ENCODE data around the gene PER1.
A peak's percentile ranks its signal among the peaks of the same experiment; 100 is the strongest.
"Not testable (repeated sequence)": the region's sequence is repeated elsewhere in the genome, so short reads cannot be mapped to it uniquely, and the experiment has no call there.

Gene PER1

DNA sequence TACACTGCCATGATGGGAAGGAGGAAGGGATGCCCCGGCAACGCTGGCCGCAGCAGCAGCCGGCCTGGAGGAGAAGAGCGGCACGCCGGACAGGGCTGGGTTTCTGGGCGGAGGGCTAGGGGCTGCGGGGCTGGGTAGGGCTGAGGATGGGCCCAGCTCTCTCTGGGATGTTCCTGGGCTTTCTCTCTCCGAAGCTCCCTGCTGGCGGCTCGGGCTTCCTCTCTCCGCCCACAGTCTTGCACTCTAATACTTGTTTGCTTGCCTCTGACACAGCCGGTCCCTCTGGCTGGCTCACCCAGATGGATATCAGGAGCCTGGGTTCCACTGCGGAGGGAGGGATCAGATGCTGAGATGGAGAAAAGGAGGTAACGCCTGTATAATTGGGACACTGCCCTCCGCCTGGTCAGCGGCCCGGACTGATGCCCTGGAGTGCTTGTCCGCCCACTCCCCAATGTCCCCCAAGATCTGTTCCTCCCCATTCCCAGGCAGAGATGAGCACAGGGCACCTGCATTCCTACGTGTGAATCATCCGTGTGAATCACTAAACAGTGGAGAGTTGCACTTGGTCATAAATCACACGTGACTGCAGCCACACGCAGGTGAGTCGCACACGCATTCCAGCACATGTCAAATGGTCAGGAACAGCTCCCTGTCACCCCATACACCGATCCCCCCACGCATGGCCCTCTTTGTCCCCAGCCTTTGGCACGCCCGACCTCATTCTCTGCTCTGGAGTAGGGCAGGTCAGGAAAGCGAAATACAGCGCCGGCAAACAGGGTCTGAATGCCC is 34.0 kb downstream of the PER1 start, which contains the start of gene ALOXE3:
ALOXE3 (minus strand) TSS at position 535 of the 789 bp plus-strand sequence; CDS start at position 11, 524 bp downstream.
- peak; percentile 73 for DNase-seq

- DNase-seq = no peak
Observed at GRCh38 chr17:8117367-8117979, 34.7 kb downstream of the PER1 start.

GRCh38 chr17:8116776-8117175 is 35.4 kb downstream of the PER1 start:
- no peak for DNase-seq

- DNase-seq = no peak
Observed at GRCh38 chr17:8110907-8111306, 41.3 kb downstream of the PER1 start.

GRCh38 chr17:8110456-8110804 is 41.8 kb downstream of the PER1 start:
- no peak for DNase-seq

DNA sequence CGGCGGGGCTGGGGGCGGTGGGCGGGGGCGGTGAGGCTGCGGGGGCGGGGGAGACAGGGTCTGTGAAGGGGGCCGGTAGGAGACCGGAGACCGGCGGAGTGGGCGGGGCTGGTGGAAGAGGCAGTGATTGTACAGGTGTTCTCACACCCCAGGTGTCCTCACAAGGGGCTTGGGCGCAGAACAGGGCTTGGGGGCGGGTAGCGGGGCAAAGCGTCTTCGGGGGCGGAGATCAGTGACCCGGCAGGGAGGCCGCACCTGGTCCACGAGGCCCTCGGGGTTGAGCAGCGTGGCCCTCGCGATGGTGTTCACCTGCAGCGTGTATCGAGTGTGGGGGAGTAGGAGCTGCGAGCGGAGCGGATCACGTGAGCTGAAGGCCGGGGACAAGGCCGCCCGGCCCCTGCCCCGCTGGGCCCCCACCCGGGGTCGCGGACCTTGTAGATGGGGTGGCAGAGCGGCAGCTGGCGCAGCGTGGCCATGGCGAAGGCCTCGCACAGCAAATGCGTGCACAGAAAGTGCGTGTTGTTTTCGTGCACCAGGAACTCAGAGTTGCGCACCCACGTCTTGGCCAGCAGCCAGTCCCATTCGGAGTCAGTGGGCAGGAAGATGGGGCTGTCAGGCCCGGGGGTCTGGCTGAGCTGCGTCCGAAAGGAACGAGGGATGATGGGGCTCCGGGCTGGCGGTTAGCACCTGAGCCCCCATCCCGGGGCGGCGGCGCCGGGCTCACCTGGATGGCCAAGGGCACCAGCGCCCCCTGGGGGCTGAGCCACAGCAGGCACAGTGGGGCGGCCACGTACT is 42.3 kb downstream of the PER1 start:
- no peak for DNase-seq

DNA sequence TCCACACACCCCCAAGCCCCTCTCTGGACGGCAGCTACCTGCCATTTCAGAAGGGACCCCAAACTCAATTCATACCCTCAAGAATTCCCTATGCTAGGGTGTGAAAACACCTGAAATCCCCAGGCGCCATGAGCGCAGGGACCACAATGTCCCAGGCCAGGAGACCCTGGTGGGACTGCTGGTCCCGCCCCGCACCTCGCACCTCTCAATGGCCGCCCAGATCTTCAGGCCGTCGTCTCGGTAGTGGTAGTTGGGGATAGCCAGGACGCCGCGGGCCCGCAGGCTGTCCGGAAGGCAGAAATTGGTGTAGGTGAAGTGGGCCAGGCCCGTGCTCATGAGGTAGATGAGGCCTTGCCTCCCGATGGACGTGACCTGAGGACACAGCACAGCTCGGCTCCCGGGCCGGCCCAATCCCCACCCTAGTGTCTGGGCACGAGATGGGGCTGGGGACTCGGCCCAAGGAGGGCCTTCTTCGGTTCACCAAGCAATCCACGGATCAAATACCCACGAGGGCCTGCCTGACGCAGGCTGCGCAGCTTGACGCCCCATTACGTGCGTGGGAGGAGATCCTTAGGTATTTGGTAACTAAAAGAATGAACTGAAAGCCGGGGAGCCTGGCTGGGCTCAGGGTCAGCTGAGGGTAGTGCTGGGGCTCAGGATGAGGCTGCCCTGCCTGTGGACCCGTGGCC is 43.1 kb downstream of the PER1 start:
- DNase-seq = no peak

- not testable (repeated sequence) for DNase-seq
Observed at GRCh38 chr17:8106980-8107379, 45.2 kb downstream of the PER1 start.

GRCh38 chr17:8105957-8106398 is 46.2 kb downstream of the PER1 start:
- no peak for DNase-seq

GRCh38 chr17:8104911-8105310 is 47.3 kb downstream of the PER1 start:
- DNase-seq = no peak

DNA sequence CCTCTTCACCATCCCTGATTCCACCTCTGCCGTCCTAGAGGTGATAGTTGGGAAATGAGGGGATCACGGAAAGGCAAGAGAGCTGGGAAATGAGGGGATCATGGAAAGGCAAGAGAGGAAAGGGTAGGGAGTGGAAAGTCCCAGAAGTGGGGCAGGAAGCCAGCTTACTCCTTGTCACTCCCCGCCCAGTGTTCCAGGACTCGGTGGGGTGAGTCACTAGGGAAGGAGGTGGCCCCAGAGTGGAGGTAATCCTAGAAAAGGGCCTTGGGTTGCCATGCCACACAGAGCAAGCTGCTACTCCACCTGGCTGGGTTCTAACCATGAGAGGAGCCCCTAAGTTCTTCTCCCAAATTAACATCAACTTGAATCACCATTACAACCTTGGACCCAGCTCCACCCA is 48.7 kb downstream of the PER1 start:
- no peak for DNase-seq

GRCh38 chr17:8101721-8102120 is 50.5 kb downstream of the PER1 start:
- no peak for DNase-seq

GRCh38 chr17:8100763-8101162 is 51.4 kb downstream of the PER1 start:
- DNase-seq = no peak

- no peak for DNase-seq
Observed at GRCh38 chr17:8100111-8100510, 52.1 kb downstream of the PER1 start.

- DNase-seq = no peak
Observed at GRCh38 chr17:8096541-8096940, 55.7 kb downstream of the PER1 start.

- no peak for DNase-seq
Observed at GRCh38 chr17:8095361-8095760, 56.8 kb downstream of the PER1 start.

GRCh38 chr17:8091033-8091687 is 61.0 kb downstream of the PER1 start:
- no peak for DNase-seq

Measured in 8988T (cell line).